GM12878 (cell line): ENCODE measurements around the gene RBM4B. TPM values are rescaled to one million over a fixed set of nuclear protein-coding genes. Genes with fewer than 3 reads are reported as not detected.

ENCODE experiments used
- ATAC-seq: fragments of 200-7000 bp; cut with Tn5 transposase; 3 replicates; pipeline ENCODE4 v1.9.1; 2020; ENCODE audit warnings: mild to moderate bottlenecking, moderate library complexity
- BruUV-seq: library from RNA; stranded (reverse); fragments of 400-500 nt; replicated peaks from 2 replicates; lab custom pipeline; 2021; lab: Mats Ljungman, UMichigan
- CTCF ChIA-PET: fragments of 300-600 bp; sonication (Branson Sonifier 250); formaldehyde crosslinking; extraction: SDS; loops from one replicate; lab custom pipeline; 2021; ENCODE audit warnings: inconsistent platforms; lab: Yijun Ruan, JAX
- POLR2A ChIA-PET: fragments of 350-600 bp; formaldehyde crosslinking; extraction: SDS; loops from one replicate; lab custom pipeline; 2021; ENCODE audit warnings: inconsistent platforms; lab: Charles Lee
- RAD21 ChIA-PET: fragments of 300-600 bp; sonication (Branson Sonifier 250); formaldehyde crosslinking; loops from one replicate; lab custom pipeline; 2023; ENCODE audit warnings: antibody characterized with exemption; ENCODE audit not compliant: unreplicated experiment; lab: Charles Lee
- SMC1A ChIA-PET: fragments of 300-600 bp; sonication (Branson Sonifier 250); formaldehyde crosslinking; loops from one replicate; lab custom pipeline; 2023; ENCODE audit not compliant: unreplicated experiment, uncharacterized antibody; lab: Charles Lee
- DNase-seq: peaks from one replicate; pipeline ENCODE4 v3.0.0-alpha.2; 2011; ENCODE audit warnings: low read depth, low spot score
- FAIRE-seq: peaks from 3 replicates; lab custom pipeline; 2011; peaks lifted over from hg19 to GRCh38; lab: Jason Lieb, UNC
- H2AFZ ChIP-seq: 2 replicates; pipeline ENCODE4 v1.6.0; 2011; ENCODE audit warnings: low read depth, low read length, control low read depth; ENCODE audit not compliant: control insufficient read depth
- H3K27ac ChIP-seq: 2 replicates; pipeline ENCODE4 v1.5.1; 2011; ENCODE audit warnings: control low read depth; ENCODE audit not compliant: control insufficient read depth, insufficient read depth
- H3K27me3 ChIP-seq, 2 experiments: replicated peaks in 1 of 2; 2 replicates each; pipeline versions ENCODE4 v1.6.0 to v1.6.1; 2011; ENCODE audit warnings: low read length in 1 of 2; ENCODE audit not compliant: control insufficient read depth in 2 of 2, insufficient read depth in 2 of 2
- H3K36me3 ChIP-seq, 2 experiments: 2 replicates each; pipeline ENCODE4 v1.5.1; 2011; ENCODE audit warnings: low read length in 1 of 2; ENCODE audit not compliant: control insufficient read depth in 2 of 2, insufficient read depth in 2 of 2
- H3K4me1 ChIP-seq: 2 replicates; pipeline ENCODE4 v1.6.1; 2011; ENCODE audit warnings: mild to moderate bottlenecking, low read length, moderate library complexity, mixed read lengths; ENCODE audit not compliant: control insufficient read depth, insufficient read depth
- H3K4me2 ChIP-seq: 2 replicates; pipeline ENCODE4 v1.6.0; 2011; ENCODE audit warnings: control low read depth; ENCODE audit not compliant: control insufficient read depth, insufficient read depth
- H3K4me3 ChIP-seq: fragments of 200-600 bp; sonication (generic); 2 replicates; pipeline ENCODE4 v1.5.1; 2016
- H3K79me2 ChIP-seq: 2 replicates; pipeline ENCODE4 v1.6.0; 2011; ENCODE audit warnings: low read length; ENCODE audit not compliant: control insufficient read depth, insufficient read depth
- H3K9ac ChIP-seq: 2 replicates; pipeline ENCODE4 v1.8.0; 2011; ENCODE audit warnings: low read length, control low read depth, mixed read lengths; ENCODE audit not compliant: control insufficient read depth, insufficient read depth
- H3K9me3 ChIP-seq: replicated peaks from 3 replicates; pipeline ENCODE4 v1.5.1; 2011; ENCODE audit warnings: mild to moderate bottlenecking, low read length; ENCODE audit not compliant: control insufficient read depth, insufficient read depth
- H4K20me1 ChIP-seq: 2 replicates; pipeline ENCODE4 v1.6.0; 2011; ENCODE audit not compliant: control insufficient read depth, insufficient read depth
- ASH2L ChIP-seq: fragments of 300-600, 200-600 bp; sonication (generic); IDR thresholded peaks from 2 replicates; pipeline ENCODE4 v1.6.1; 2017; ENCODE audit warnings: low read depth, mild to moderate bottlenecking, borderline replicate concordance
- CHD1 ChIP-seq: IDR thresholded peaks from 2 replicates; pipeline ENCODE4 v1.6.1; 2012; ENCODE audit warnings: low read depth, low read length, improper control_type of control experiment
- ETV6 ChIP-seq, 2 experiments: fragments of 450-650 bp in 1 of 2; IDR thresholded peaks in 1 of 2; conservative IDR thresholded peaks in 1 of 2; 2 replicates each; pipeline ENCODE4 v1.6.1; 2014; ENCODE audit warnings: antibody characterized with exemption in 1 of 2, borderline replicate concordance in 1 of 2, low read depth in 1 of 2, mild to moderate bottlenecking in 1 of 2, moderate library complexity in 1 of 2
- GATAD2B ChIP-seq: fragments of 450-650 bp; conservative IDR thresholded peaks from 2 replicates; pipeline ENCODE4 v1.6.1; 2017; ENCODE audit warnings: low read depth, mild to moderate bottlenecking, moderate library complexity
- HDGF ChIP-seq: fragments of 450-650 bp; IDR thresholded peaks from 2 replicates; pipeline ENCODE4 v1.6.1; 2016; ENCODE audit warnings: antibody characterized with exemption
- KDM1A ChIP-seq: fragments of 200-600 bp; sonication (generic); IDR thresholded peaks from 2 replicates; pipeline ENCODE4 v1.6.1; 2016; ENCODE audit warnings: borderline replicate concordance
- MXI1 ChIP-seq: fragments of 150-350 bp; IDR thresholded peaks from 2 replicates; pipeline ENCODE4 v1.6.1; 2011; ENCODE audit warnings: low read depth, mild to moderate bottlenecking, inconsistent platforms, low read length, improper control_type of control experiment
- NR2F1 ChIP-seq: fragments of 450-650 bp; conservative IDR thresholded peaks from 2 replicates; pipeline ENCODE4 v1.6.1; 2017; ENCODE audit warnings: mild to moderate bottlenecking
- PML ChIP-seq: IDR thresholded peaks from 2 replicates; pipeline ENCODE4 v1.6.1; 2012; ENCODE audit warnings: low read length, inconsistent platforms
- POU2F2 ChIP-seq: IDR thresholded peaks from 3 replicates; pipeline ENCODE4 v1.6.1; 2011; ENCODE audit warnings: low read depth, mild to moderate bottlenecking, low read length, borderline replicate concordance
- RB1 ChIP-seq: fragments of 450-650 bp; formaldehyde crosslinking; IDR thresholded peaks from 2 replicates; pipeline ENCODE4 v1.6.1; 2017; ENCODE audit warnings: mild to moderate bottlenecking, borderline replicate concordance
- SMAD1 ChIP-seq: fragments of 450-650 bp; IDR thresholded peaks from 2 replicates; pipeline ENCODE4 v1.6.1; 2018; ENCODE audit warnings: mild to moderate bottlenecking, low read depth; ENCODE audit not compliant: partially characterized antibody
- SMARCA5 ChIP-seq: fragments of 450-650 bp; IDR thresholded peaks from 2 replicates; pipeline ENCODE4 v1.6.1; 2017; ENCODE audit warnings: mild to moderate bottlenecking
- SMC3 ChIP-seq: IDR thresholded peaks from 2 replicates; pipeline ENCODE4 v1.6.1; 2011; ENCODE audit warnings: low read length, improper control_type of control experiment, borderline replicate concordance
- SPI1 ChIP-seq: IDR thresholded peaks from 2 replicates; pipeline ENCODE4 v1.6.1; 2011; ENCODE audit warnings: low read depth, mild to moderate bottlenecking, low read length, moderate library complexity, borderline replicate concordance; ENCODE audit not compliant: insufficient read depth
- ZNF384 ChIP-seq: IDR thresholded peaks from 2 replicates; pipeline ENCODE4 v1.6.1; 2012; ENCODE audit warnings: low read depth, mild to moderate bottlenecking, low read length, improper control_type of control experiment, borderline replicate concordance
- WGBS: methylation state at CpG from one replicate; pipeline ENCODE4 v1.1.6; 2016; ENCODE audit warnings: low lambda C conversion rate; ENCODE audit not compliant: insufficient replicate concordance, insufficient coverage; ENCODE audit errors: missing lambda C conversion rate; 5-methylcytosine and 5-hydroxymethylcytosine counted together
- in situ Hi-C: fragments of 300-500 bp; cut with MboI; formaldehyde crosslinking; loops from 9 replicates; pipeline ENCODE4 v1.14.3; 2018; ENCODE audit warnings: mixed read lengths
- intact Hi-C: fragments of 100-400 bp; cut with micrococcal nuclease; formaldehyde crosslinking; loops from one replicate; pipeline ENCODE4 v1.14.2; 2022; ENCODE audit not compliant: unreplicated experiment
- polyA plus RNA-seq, 11 experiments: library from polyadenylated mRNA; depleted of rRNA in 4 of 11; unstranded in 6 of 11; stranded (reverse) in 5 of 11; fragments of >200 nt; fragmentation: Nextera tagmentation in 4 of 11; fragmentation: Illumina TruSeq in 1 of 11; extraction: Ambion mirVana in 4 of 11; extraction: Trizol in 1 of 11; gene quantifications; 1 replicate in 1 of 11; 2 replicates in 10 of 11; pipeline versions ENCODE4 v1.2.1 to v1.2.3, GENCODE V29; 2011 to 2016; ENCODE audit warnings: inconsistent platforms in 2 of 11, missing spikeins in 2 of 11, low read depth in 1 of 11
- total RNA-seq, 4 experiments: library from RNA; depleted of rRNA in 3 of 4; stranded (reverse); fragments of >200 nt in 3 of 4; fragmentation: Illumina TruSeq in 1 of 4; extraction: Trizol in 1 of 4; gene quantifications; 2 replicates each; pipeline versions ENCODE4 v1.2.1 to v1.2.3, GENCODE V29; 2013 to 2021
- TF ChIP-seq, protein P1 (sequence below): fragments of 450-650 bp; IDR thresholded peaks from 2 replicates; pipeline ENCODE4 v1.6.1; 2017; ENCODE audit warnings: mild to moderate bottlenecking, moderate library complexity
- TF ChIP-seq, protein P2 (sequence below): fragments of 450-650 bp; IDR thresholded peaks from 2 replicates; pipeline ENCODE4 v1.6.1; 2017; ENCODE audit warnings: low read depth, mild to moderate bottlenecking, moderate library complexity

Gene RBM4B
- total and polyA plus RNA-seq, 10 of the 15 experiments (the other 5 are each of a cell fraction or from before 2014, with no cell fraction given) = 16.1 to 37.0 (median 21.6) TPM

DNA sequence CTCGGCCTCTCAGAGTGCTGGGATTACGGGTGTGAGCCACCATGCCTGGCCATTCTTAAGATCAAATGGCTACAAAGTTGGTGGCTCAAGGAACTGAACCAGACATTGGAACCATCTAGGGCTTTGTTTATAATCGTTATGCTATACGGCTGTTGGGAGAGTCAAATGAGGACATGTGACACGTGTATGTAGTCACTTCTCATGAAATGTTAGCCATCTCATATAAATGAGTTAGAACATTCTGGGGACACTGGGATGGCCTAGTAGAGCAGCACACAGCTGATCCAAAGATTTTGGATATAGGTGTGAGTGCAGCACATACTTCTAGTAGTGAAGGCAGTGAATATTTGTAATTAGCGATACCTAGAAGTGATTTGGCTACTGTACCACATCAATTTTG is 45.8 kb downstream of the RBM4B start:
- H3K36me3 ChIP-seq = peaks cover 18 to 35% of the 10 kb centered on the region in 2 experiments
- WGBS = 80% methylated on average over 6 of the region's 6 CpGs
- ATAC-seq (no peak), DNase-seq (no peak), FAIRE-seq (no peak)
- intact Hi-C loops = no loop called here
- no peak overlapping the region for H3K9ac ChIP-seq
- SMC1A ChIA-PET = interaction anchor here (1.5 to 2.3 kb wide), 3 partner anchors 10 to 45 kb away, joined by 3 to 5 read pairs (median 3); no protein-coding TSS in a partner anchor
- CTCF ChIA-PET = interaction anchor here (2.5 kb wide), 1 partner anchor 11 kb away, joined by 5 read pairs; no protein-coding TSS in a partner anchor
- no peak overlapping the region for H3K4me3 ChIP-seq
- POLR2A ChIA-PET = interaction anchor here (0.6 to 1.4 kb wide), 2 partner anchors 12 to 46 kb away, joined by 3 read pairs; partner anchors contain the start of gene RBM4B
- H3K4me2 ChIP-seq = no peak overlapping the region
- RAD21 ChIA-PET = interaction anchor here (0.7 to 1.8 kb wide), 2 partner anchors 9 to 46 kb away, joined by 3 to 5 read pairs; partner anchors contain the start of gene RBM4B
- no peaks in the 10 kb centered on the region; the same call in 2 of the 3 replicates for H3K9me3 ChIP-seq
- in situ Hi-C loops = no loop called here
- H2AFZ ChIP-seq = no peak overlapping the region
- H3K27ac ChIP-seq = no peak overlapping the region
- TF ChIP-seq SPI1 (no peak), PML (no peak), RB1 (no peak), MXI1 (no peak), SMAD1 (no peak), HDGF (no peak), POU2F2 (no peak), ASH2L (no peak), SMC3 (no peak), SMARCA5 (no peak), ETV6 (conservative IDR thresholded peaks at IDR 0.05 in 1 of 2, IDR thresholded peaks at IDR 0.05 in 1 of 2; ENCODE audit: borderline replicate concordance in 1 of 2, low read depth in 1 of 2) (no peak), GATAD2B (no peak), KDM1A (no peak), CHD1 (no peak), NR2F1 (no peak), ZNF384 (no peak)
- TF ChIP-seq, protein P1, sequence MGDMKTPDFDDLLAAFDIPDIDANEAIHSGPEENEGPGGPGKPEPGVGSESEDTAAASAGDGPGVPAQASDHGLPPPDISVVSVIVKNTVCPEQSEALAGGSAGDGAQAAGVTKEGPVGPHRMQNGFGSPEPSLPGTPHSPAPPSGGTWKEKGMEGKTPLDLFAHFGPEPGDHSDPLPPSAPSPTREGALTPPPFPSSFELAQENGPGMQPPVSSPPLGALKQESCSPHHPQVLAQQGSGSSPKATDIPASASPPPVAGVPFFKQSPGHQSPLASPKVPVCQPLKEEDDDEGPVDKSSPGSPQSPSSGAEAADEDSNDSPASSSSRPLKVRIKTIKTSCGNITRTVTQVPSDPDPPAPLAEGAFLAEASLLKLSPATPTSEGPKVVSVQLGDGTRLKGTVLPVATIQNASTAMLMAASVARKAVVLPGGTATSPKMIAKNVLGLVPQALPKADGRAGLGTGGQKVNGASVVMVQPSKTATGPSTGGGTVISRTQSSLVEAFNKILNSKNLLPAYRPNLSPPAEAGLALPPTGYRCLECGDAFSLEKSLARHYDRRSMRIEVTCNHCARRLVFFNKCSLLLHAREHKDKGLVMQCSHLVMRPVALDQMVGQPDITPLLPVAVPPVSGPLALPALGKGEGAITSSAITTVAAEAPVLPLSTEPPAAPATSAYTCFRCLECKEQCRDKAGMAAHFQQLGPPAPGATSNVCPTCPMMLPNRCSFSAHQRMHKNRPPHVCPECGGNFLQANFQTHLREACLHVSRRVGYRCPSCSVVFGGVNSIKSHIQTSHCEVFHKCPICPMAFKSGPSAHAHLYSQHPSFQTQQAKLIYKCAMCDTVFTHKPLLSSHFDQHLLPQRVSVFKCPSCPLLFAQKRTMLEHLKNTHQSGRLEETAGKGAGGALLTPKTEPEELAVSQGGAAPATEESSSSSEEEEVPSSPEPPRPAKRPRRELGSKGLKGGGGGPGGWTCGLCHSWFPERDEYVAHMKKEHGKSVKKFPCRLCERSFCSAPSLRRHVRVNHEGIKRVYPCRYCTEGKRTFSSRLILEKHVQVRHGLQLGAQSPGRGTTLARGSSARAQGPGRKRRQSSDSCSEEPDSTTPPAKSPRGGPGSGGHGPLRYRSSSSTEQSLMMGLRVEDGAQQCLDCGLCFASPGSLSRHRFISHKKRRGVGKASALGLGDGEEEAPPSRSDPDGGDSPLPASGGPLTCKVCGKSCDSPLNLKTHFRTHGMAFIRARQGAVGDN = no peak
- TF ChIP-seq, protein P2, sequence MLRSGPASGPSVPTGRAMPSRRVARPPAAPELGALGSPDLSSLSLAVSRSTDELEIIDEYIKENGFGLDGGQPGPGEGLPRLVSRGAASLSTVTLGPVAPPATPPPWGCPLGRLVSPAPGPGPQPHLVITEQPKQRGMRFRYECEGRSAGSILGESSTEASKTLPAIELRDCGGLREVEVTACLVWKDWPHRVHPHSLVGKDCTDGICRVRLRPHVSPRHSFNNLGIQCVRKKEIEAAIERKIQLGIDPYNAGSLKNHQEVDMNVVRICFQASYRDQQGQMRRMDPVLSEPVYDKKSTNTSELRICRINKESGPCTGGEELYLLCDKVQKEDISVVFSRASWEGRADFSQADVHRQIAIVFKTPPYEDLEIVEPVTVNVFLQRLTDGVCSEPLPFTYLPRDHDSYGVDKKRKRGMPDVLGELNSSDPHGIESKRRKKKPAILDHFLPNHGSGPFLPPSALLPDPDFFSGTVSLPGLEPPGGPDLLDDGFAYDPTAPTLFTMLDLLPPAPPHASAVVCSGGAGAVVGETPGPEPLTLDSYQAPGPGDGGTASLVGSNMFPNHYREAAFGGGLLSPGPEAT = no peak
- no peaks in the 10 kb centered on the region for H3K4me1 ChIP-seq
- no peaks in the 10 kb centered on the region for H4K20me1 ChIP-seq
- no peaks in the 10 kb centered on the region for H3K27me3 ChIP-seq
- peaks cover 72% of the 10 kb centered on the region for H3K79me2 ChIP-seq
- no TSS peak for BruUV-seq
